Neural progenitor cell (in vitro differentiated cells): ENCODE measurements around the gene SOX10.

Experiments
- EZH2 ChIP-seq: fragments of 200-600 bp; sonication (generic); IDR thresholded peaks from 2 replicates; pipeline ENCODE4 v1.6.1; 2017; ENCODE audit warnings: antibody characterized with exemption, mild to moderate bottlenecking, moderate library complexity
- EZH2phosphoT487 ChIP-seq: fragments of 200-600 bp; sonication (generic); IDR thresholded peaks from 2 replicates; pipeline ENCODE4 v1.6.1; 2017; ENCODE audit warnings: antibody characterized with exemption
- TF ChIP-seq, protein P1 (sequence below): fragments of 200-600 bp; sonication (generic); IDR thresholded peaks from 2 replicates; pipeline ENCODE4 v1.5.1; 2017; ENCODE audit warnings: antibody characterized with exemption, mild to moderate bottlenecking

DNA sequence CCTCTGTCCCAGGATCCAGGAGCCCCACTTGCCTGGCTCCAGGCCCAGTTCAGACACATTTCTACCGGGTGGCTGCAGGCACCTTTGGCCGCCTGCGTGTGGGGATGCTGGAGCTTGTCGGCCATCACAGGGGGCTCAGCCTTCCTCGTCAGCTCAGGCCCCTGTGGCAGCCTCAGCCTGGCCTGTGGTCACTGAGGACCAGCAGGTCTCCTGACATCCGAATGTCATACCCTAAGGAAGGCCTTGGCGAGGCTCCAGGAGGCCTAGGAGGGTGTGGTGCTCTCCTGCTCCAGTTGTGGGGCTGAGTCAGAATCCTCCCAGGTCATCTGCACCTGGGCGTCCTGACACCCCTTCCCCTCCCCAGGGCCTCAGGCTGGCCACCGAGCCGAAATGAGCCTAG is 14.9 kb upstream of the SOX10 start:
- TF ChIP-seq, protein P1, sequence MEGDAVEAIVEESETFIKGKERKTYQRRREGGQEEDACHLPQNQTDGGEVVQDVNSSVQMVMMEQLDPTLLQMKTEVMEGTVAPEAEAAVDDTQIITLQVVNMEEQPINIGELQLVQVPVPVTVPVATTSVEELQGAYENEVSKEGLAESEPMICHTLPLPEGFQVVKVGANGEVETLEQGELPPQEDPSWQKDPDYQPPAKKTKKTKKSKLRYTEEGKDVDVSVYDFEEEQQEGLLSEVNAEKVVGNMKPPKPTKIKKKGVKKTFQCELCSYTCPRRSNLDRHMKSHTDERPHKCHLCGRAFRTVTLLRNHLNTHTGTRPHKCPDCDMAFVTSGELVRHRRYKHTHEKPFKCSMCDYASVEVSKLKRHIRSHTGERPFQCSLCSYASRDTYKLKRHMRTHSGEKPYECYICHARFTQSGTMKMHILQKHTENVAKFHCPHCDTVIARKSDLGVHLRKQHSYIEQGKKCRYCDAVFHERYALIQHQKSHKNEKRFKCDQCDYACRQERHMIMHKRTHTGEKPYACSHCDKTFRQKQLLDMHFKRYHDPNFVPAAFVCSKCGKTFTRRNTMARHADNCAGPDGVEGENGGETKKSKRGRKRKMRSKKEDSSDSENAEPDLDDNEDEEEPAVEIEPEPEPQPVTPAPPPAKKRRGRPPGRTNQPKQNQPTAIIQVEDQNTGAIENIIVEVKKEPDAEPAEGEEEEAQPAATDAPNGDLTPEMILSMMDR = no peak
- TF ChIP-seq EZH2 (no peak), EZH2phosphoT487 (no peak)
